Stimulated activated naive B cell treated with anti-CD40 and anti-IgM and Interleukin-4, amounts not matched to agents 10 μg/mL and 1 μg/mL and 100 μg/mL, for 72 hours (primary cell): Measurements from ENCODE around the gene ANKH.

Experiments used
- ATAC-seq, 2 donors: fragments of 150-1000 bp; cut with Tn5 transposase; replicated peaks; 2 replicates each; pipeline ENCODE4 v1.10.0; 2021; ENCODE audit warnings: moderate library complexity in 1 of 2
- DNase-seq: peaks from one replicate; pipeline ENCODE4 v3.0.0; 2021
- H3K27ac Mint-ChIP-seq: one replicate; pipeline ENCODE4 v1.8.0; 2022; ENCODE audit warnings: mild to moderate bottlenecking, mixed read lengths
- H3K27me3 Mint-ChIP-seq, 2 donors: one replicate each; pipeline ENCODE4 v1.8.0; 2022; ENCODE audit warnings: mixed read lengths in 2 of 2
- H3K36me3 Mint-ChIP-seq, 2 donors: one replicate each; pipeline ENCODE4 v1.8.0; 2022; ENCODE audit warnings: mixed read lengths in 2 of 2, mild to moderate bottlenecking in 1 of 2
- H3K4me1 Mint-ChIP-seq, 2 donors: one replicate each; pipeline ENCODE4 v1.8.0; 2022; ENCODE audit warnings: mixed read lengths in 2 of 2, mild to moderate bottlenecking in 1 of 2
- H3K4me3 Mint-ChIP-seq, 2 donors: one replicate each; pipeline ENCODE4 v1.8.0; 2022; ENCODE audit warnings: mild to moderate bottlenecking in 2 of 2, mixed read lengths in 2 of 2, moderate library complexity in 1 of 2
- H3K9me3 Mint-ChIP-seq, 2 donors: one replicate each; pipeline ENCODE4 v1.8.0; 2022; ENCODE audit warnings: mixed read lengths in 2 of 2, mild to moderate bottlenecking in 1 of 2

The ANKH gene

GRCh38 chr5:14790220-14790619 lies 81.4 kb downstream of the ANKH start:
- H3K4me1 Mint-ChIP-seq: peaks cover 11 to 30% of the 10 kb centered on the region in 2 donors
- peaks cover 0 to 4% of the 10 kb centered on the region in 2 donors for H3K36me3 Mint-ChIP-seq
- ATAC-seq (no peak), DNase-seq (no peak)
- no peaks in the 10 kb centered on the region for H3K27me3 Mint-ChIP-seq
- H3K27ac Mint-ChIP-seq: no peak overlapping the region
- no peaks in the 10 kb centered on the region for H3K9me3 Mint-ChIP-seq
- H3K4me3 Mint-ChIP-seq: no peak overlapping the region

DNA sequence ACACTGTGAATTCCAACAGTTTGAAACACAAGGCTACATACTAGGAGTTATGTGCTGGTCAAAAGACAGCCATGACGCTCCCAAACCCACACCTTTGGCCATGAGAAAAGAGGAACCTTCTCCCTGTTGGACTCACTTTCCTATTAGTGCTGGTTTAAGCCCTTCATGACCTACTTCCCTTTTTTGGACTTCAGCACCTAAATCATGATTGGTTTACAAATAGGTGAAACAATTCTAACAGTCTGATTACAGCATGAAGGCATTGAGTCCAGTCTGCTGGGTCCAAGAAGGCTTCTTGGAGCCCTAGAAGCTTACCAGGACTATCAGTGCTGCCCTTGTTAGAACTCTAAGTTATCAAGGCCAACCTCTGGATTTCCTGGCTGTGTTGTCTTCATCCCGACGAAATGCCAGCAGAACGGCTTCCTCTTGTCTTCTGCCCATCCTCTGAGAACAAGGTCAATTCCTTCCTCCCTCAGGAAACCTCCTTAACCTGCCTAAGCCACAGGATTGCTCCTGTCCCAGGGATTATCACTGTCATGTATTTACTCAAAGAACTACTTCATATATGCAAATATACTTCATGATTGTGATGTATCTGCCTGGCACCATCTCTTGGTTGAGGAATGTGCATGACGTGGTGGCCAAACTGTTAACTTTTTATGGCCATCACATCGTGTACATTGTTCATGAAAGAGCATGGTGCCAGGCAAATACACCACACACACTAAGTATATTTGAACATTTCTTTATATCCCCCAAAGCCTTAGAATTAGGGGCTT lies 83.6 kb downstream of the ANKH start:
- Mint-ChIP-seq H3K4me3 (no peak overlapping the region), H3K27ac (no peak overlapping the region), H3K9me3 (no peaks in the 10 kb centered on the region), H3K27me3 (no peaks in the 10 kb centered on the region), H3K36me3 (peaks cover 0 to 6% of the 10 kb centered on the region in 2 donors), H3K4me1 (peaks cover 13 to 30% of the 10 kb centered on the region in 2 donors)
- no peak for ATAC-seq
- DNase-seq: no peak

DNA sequence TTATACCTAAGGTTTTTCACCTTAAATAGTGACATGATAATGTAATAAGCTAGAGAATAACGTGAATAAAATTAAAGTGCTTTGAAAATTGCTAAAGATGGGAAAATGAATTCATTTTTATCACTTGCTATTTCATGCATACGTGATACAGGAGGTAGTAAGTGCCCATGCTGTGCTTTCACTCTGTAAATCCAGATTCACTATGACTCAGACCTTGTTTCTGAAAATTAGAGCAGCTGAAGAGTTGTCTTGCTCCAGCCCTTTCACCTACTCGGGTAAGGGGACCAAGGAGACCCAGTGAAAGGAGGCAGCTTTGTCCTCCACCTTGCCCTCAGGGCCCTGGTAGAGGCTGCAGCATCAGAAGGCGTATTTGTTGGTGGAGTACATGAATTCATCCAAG lies 87.9 kb downstream of the ANKH start:
- peaks cover 10 to 20% of the 10 kb centered on the region in 2 donors for H3K4me1 Mint-ChIP-seq
- H3K36me3 Mint-ChIP-seq: peaks cover 8 to 11% of the 10 kb centered on the region in 2 donors
- H3K27me3 Mint-ChIP-seq: no peaks in the 10 kb centered on the region
- no peak overlapping the region for H3K4me3 Mint-ChIP-seq
- no peaks in the 10 kb centered on the region for H3K9me3 Mint-ChIP-seq
- no peak for ATAC-seq
- DNase-seq: no peak
- no peak overlapping the region for H3K27ac Mint-ChIP-seq

- no peak overlapping the region for H3K4me3 Mint-ChIP-seq
- H3K9me3 Mint-ChIP-seq: no peaks in the 10 kb centered on the region
- peaks cover 8 to 11% of the 10 kb centered on the region in 2 donors for H3K36me3 Mint-ChIP-seq
- ATAC-seq (no peak), DNase-seq (no peak)
- H3K4me1 Mint-ChIP-seq: peaks cover 9 to 12% of the 10 kb centered on the region in 2 donors
- H3K27me3 Mint-ChIP-seq: no peaks in the 10 kb centered on the region
- no peak overlapping the region for H3K27ac Mint-ChIP-seq
Observed at GRCh38 chr5:14782591-14782990, 89.0 kb downstream of the ANKH start.

DNA sequence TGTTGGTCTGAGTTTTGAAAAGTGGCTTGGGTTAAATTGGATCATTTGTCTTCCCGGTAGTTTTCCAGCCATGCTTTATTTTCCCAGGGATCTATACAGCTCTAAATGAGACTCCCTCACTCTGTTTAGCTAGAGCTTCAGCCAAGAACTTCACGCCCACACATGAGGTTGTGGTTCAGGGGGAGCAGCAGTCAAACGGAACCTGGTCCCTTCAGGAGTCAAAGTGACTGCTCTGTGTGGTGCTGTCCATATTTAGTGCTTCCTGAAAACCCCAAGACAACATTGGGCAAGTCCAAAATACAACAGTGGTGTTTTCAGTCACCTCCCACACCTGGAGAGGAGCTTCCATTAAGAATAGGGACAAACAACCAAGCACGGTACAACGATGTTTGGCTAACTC lies 90.5 kb downstream of the ANKH start:
- H3K36me3 Mint-ChIP-seq: peaks cover 8 to 11% of the 10 kb centered on the region in 2 donors
- no peak overlapping the region for H3K4me3 Mint-ChIP-seq
- H3K9me3 Mint-ChIP-seq: no peaks in the 10 kb centered on the region
- DNase-seq: no peak
- ATAC-seq: peak; percentile 39 to 54
- H3K4me1 Mint-ChIP-seq: peaks cover 2 to 4% of the 10 kb centered on the region in 2 donors
- H3K27me3 Mint-ChIP-seq: no peaks in the 10 kb centered on the region
- no peak overlapping the region for H3K27ac Mint-ChIP-seq

GRCh38 chr5:14779975-14780374 lies 91.6 kb downstream of the ANKH start:
- no peak overlapping the region for H3K4me3 Mint-ChIP-seq
- H3K36me3 Mint-ChIP-seq: peaks cover 7 to 11% of the 10 kb centered on the region in 2 donors
- no peak for ATAC-seq
- no peaks in the 10 kb centered on the region for H3K9me3 Mint-ChIP-seq
- peaks cover 0 to 4% of the 10 kb centered on the region in 2 donors for H3K4me1 Mint-ChIP-seq
- no peak overlapping the region for H3K27ac Mint-ChIP-seq
- no peaks in the 10 kb centered on the region for H3K27me3 Mint-ChIP-seq
- no peak for DNase-seq

GRCh38 chr5:14778792-14779070 lies 92.8 kb downstream of the ANKH start:
- peaks cover 7 to 11% of the 10 kb centered on the region in 2 donors for H3K36me3 Mint-ChIP-seq
- H3K4me3 Mint-ChIP-seq: no peak overlapping the region
- no peak for ATAC-seq
- H3K27ac Mint-ChIP-seq: no peak overlapping the region
- H3K9me3 Mint-ChIP-seq: no peaks in the 10 kb centered on the region
- no peak for DNase-seq
- H3K4me1 Mint-ChIP-seq: peaks cover 0 to 3% of the 10 kb centered on the region in 2 donors
- no peaks in the 10 kb centered on the region for H3K27me3 Mint-ChIP-seq

GRCh38 chr5:14777932-14778791 lies 93.4 kb downstream of the ANKH start:
- ATAC-seq (no peak), DNase-seq (no peak)
- no peak overlapping the region for H3K4me3 Mint-ChIP-seq
- H3K9me3 Mint-ChIP-seq: no peaks in the 10 kb centered on the region
- H3K4me1 Mint-ChIP-seq: peaks cover 0 to 3% of the 10 kb centered on the region in 2 donors
- H3K36me3 Mint-ChIP-seq: peaks cover 7 to 11% of the 10 kb centered on the region in 2 donors
- H3K27me3 Mint-ChIP-seq: no peaks in the 10 kb centered on the region
- no peak overlapping the region for H3K27ac Mint-ChIP-seq

- peaks cover 0 to 3% of the 10 kb centered on the region in 2 donors for H3K4me1 Mint-ChIP-seq
- no peak overlapping the region for H3K27ac Mint-ChIP-seq
- no peaks in the 10 kb centered on the region for H3K27me3 Mint-ChIP-seq
- peaks cover 7 to 11% of the 10 kb centered on the region in 2 donors for H3K36me3 Mint-ChIP-seq
- ATAC-seq: no peak
- no peak overlapping the region for H3K4me3 Mint-ChIP-seq
- no peak for DNase-seq
- H3K9me3 Mint-ChIP-seq: no peaks in the 10 kb centered on the region
Observed at GRCh38 chr5:14777187-14777586, 94.4 kb downstream of the ANKH start.

- H3K4me1 Mint-ChIP-seq: peaks cover 0 to 3% of the 10 kb centered on the region in 2 donors
- no peaks in the 10 kb centered on the region for H3K9me3 Mint-ChIP-seq
- no peaks in the 10 kb centered on the region for H3K27me3 Mint-ChIP-seq
- H3K4me3 Mint-ChIP-seq: no peak overlapping the region
- H3K27ac Mint-ChIP-seq: no peak overlapping the region
- ATAC-seq (no peak), DNase-seq (no peak)
- peaks cover 5 to 7% of the 10 kb centered on the region in 2 donors for H3K36me3 Mint-ChIP-seq
Observed at GRCh38 chr5:14776602-14777001, 95.0 kb downstream of the ANKH start.

DNA sequence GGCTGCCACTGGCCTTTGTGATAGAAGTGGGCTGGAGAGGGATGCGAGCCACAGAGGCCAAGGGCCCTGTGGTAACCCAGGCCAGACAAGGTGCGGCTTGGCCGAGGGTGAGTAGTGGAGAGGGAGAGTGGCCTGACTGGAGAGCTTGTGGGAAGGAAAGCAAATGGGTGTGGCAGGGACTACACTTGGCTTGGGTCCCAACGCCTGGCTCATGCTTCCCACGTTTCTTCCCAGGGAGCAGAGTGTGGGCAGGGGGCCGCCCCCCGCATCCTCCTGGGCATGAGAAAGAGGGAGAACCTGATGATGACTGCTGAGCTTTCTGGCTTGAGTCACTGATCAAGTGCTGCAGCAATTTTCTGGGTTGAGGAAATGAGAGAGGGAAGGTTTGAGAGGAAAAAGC lies 95.7 kb downstream of the ANKH start:
- H3K4me3 Mint-ChIP-seq: no peak overlapping the region
- H3K36me3 Mint-ChIP-seq: peaks cover 0 to 4% of the 10 kb centered on the region in 2 donors
- no peak overlapping the region for H3K27ac Mint-ChIP-seq
- no peaks in the 10 kb centered on the region for H3K9me3 Mint-ChIP-seq
- ATAC-seq (no peak), DNase-seq (no peak)
- no peaks in the 10 kb centered on the region for H3K27me3 Mint-ChIP-seq
- peaks cover 0 to 3% of the 10 kb centered on the region in 2 donors for H3K4me1 Mint-ChIP-seq

GRCh38 chr5:14773588-14773987 lies 98.0 kb downstream of the ANKH start:
- DNase-seq (no peak), ATAC-seq (no peak)
- H3K27ac Mint-ChIP-seq: no peak overlapping the region
- no peaks in the 10 kb centered on the region for H3K9me3 Mint-ChIP-seq
- peaks cover 0 to 3% of the 10 kb centered on the region in 2 donors for H3K4me1 Mint-ChIP-seq
- no peaks in the 10 kb centered on the region for H3K27me3 Mint-ChIP-seq
- no peak overlapping the region for H3K4me3 Mint-ChIP-seq
- peaks cover 0 to 2% of the 10 kb centered on the region in 2 donors for H3K36me3 Mint-ChIP-seq

- no peak for ATAC-seq
- Mint-ChIP-seq H3K4me1 (peaks cover 0 to 3% of the 10 kb centered on the region in 2 donors), H3K9me3 (no peaks in the 10 kb centered on the region), H3K27ac (no peak overlapping the region), H3K27me3 (no peaks in the 10 kb centered on the region), H3K36me3 (peaks cover 3 to 5% of the 10 kb centered on the region in 2 donors), H3K4me3 (no peak overlapping the region)
- DNase-seq: no peak
Observed at GRCh38 chr5:14771972-14772371, 99.6 kb downstream of the ANKH start.

- DNase-seq: no peak
- Mint-ChIP-seq H3K27ac (no peak overlapping the region), H3K27me3 (no peaks in the 10 kb centered on the region), H3K4me3 (no peak overlapping the region), H3K4me1 (peaks cover 0 to 3% of the 10 kb centered on the region in 2 donors), H3K9me3 (no peaks in the 10 kb centered on the region), H3K36me3 (peaks cover 6 to 8% of the 10 kb centered on the region in 2 donors)
- no peak for ATAC-seq
Observed at GRCh38 chr5:14771189-14771588, 100.4 kb downstream of the ANKH start.
